Jurkat, Clone E6-1 (cell line): ENCODE data around the gene SUMF1.

Source experiments
- DNase-seq: peaks from one replicate; pipeline ENCODE4 v3.0.0-alpha.2; 2011; ENCODE audit warnings: low read depth, low spot score
- H3K4me3 ChIP-seq: 2 replicates; pipeline ENCODE4 v1.5.1; 2011; ENCODE audit warnings: mild to moderate bottlenecking, low read length, control low read depth, moderate library complexity

Gene SUMF1

GRCh38 chr3:4398120-4398940 lies 68.7 kb downstream of the SUMF1 start:
- no peak overlapping the region for H3K4me3 ChIP-seq
- no peak for DNase-seq

GRCh38 chr3:4397466-4397865 lies 69.6 kb downstream of the SUMF1 start:
- H3K4me3 ChIP-seq = no peak overlapping the region
- no peak for DNase-seq

GRCh38 chr3:4396542-4396941 lies 70.5 kb downstream of the SUMF1 start:
- DNase-seq = no peak
- no peak overlapping the region for H3K4me3 ChIP-seq

GRCh38 chr3:4396006-4396405 lies 71.1 kb downstream of the SUMF1 start:
- H3K4me3 ChIP-seq = no peak overlapping the region
- DNase-seq = no peak

- DNase-seq = no peak
- H3K4me3 ChIP-seq = no peak overlapping the region
These were observed 71.6 kb downstream of the SUMF1 start for GRCh38 chr3:4395448-4395847.

GRCh38 chr3:4394567-4394966 lies 72.5 kb downstream of the SUMF1 start:
- no peak for DNase-seq
- no peak overlapping the region for H3K4me3 ChIP-seq

GRCh38 chr3:4394048-4394447 lies 73.0 kb downstream of the SUMF1 start:
- DNase-seq = peak; percentile 34
- H3K4me3 ChIP-seq = no peak overlapping the region

GRCh38 chr3:4392992-4393391 lies 74.1 kb downstream of the SUMF1 start:
- DNase-seq = no peak
- H3K4me3 ChIP-seq = no peak overlapping the region

GRCh38 chr3:4387210-4388204 lies 79.6 kb downstream of the SUMF1 start:
- no peak overlapping the region for H3K4me3 ChIP-seq
- DNase-seq = no peak

- DNase-seq = no peak
- H3K4me3 ChIP-seq = no peak overlapping the region
These were observed 81.9 kb downstream of the SUMF1 start for GRCh38 chr3:4385201-4385600.

GRCh38 chr3:4380013-4380412 lies 87.1 kb downstream of the SUMF1 start:
- no peak overlapping the region for H3K4me3 ChIP-seq
- no peak for DNase-seq

GRCh38 chr3:4376499-4376898 lies 90.6 kb downstream of the SUMF1 start:
- no peak overlapping the region for H3K4me3 ChIP-seq
- DNase-seq = no peak

- H3K4me3 ChIP-seq = no peak overlapping the region
- no peak for DNase-seq
These were observed 91.2 kb downstream of the SUMF1 start for GRCh38 chr3:4375911-4376310.

GRCh38 chr3:4373669-4374068 lies 93.4 kb downstream of the SUMF1 start:
- no peak for DNase-seq
- no peak overlapping the region for H3K4me3 ChIP-seq

GRCh38 chr3:4362523-4362922 lies 104.5 kb downstream of the SUMF1 start:
- no peak overlapping the region for H3K4me3 ChIP-seq
- no peak for DNase-seq

GRCh38 chr3:4360817-4361216 lies 106.3 kb downstream of the SUMF1 start:
- H3K4me3 ChIP-seq = no peak overlapping the region
- DNase-seq = no peak

- no peak overlapping the region for H3K4me3 ChIP-seq
- DNase-seq = no peak
These were observed 107.1 kb downstream of the SUMF1 start for GRCh38 chr3:4359805-4360502.

GRCh38 chr3:4358273-4358672 lies 108.8 kb downstream of the SUMF1 start:
- no peak for DNase-seq
- H3K4me3 ChIP-seq = no peak overlapping the region

- DNase-seq = no peak
These were observed 110.3 kb downstream of the SUMF1 start for GRCh38 chr3:4356546-4357410.

More at GRCh38 chr3:4356546-4357410, 110.3 kb downstream of the SUMF1 start:
- H3K4me3 ChIP-seq = no peak overlapping the region
